IPS-18a (cell line): ENCODE measurements around the gene CCDC6.
"Not testable (repeated sequence)": the region's sequence is repeated elsewhere in the genome, so short reads cannot be mapped to it uniquely, and the experiment has no call there.

ENCODE experiments used
- H3K27ac ChIP-seq: one replicate; pipeline ENCODE4 v1.5.1; 2013; ENCODE audit warnings: low read length
- H3K27me3 ChIP-seq: one replicate; pipeline ENCODE4 v1.6.1; 2013; ENCODE audit warnings: mild to moderate bottlenecking, low read length; ENCODE audit not compliant: control insufficient read depth, insufficient read depth
- H3K36me3 ChIP-seq: one replicate; pipeline ENCODE4 v1.6.1; 2013; ENCODE audit warnings: low read depth, low read length; ENCODE audit not compliant: control insufficient read depth
- H3K4me1 ChIP-seq: one replicate; pipeline ENCODE4 v1.6.1; 2013; ENCODE audit warnings: low read depth, low read length; ENCODE audit not compliant: control insufficient read depth
- H3K4me3 ChIP-seq: one replicate; pipeline ENCODE4 v1.5.1; 2013; ENCODE audit warnings: low read length
- H3K9ac ChIP-seq: one replicate; pipeline ENCODE4 v1.6.1; 2013; ENCODE audit warnings: mild to moderate bottlenecking, low read length, moderate library complexity
- H3K9me3 ChIP-seq: one replicate; pipeline ENCODE4 v1.6.1; 2013; ENCODE audit warnings: low read depth, low read length; ENCODE audit not compliant: control insufficient read depth

The CCDC6 gene

GRCh38 chr10:59891936-59892335, 14.4 kb downstream of the CCDC6 start:
- no peaks in the 10 kb centered on the region for H3K9me3 ChIP-seq
- H3K4me1 ChIP-seq: peaks cover 11% of the 10 kb centered on the region
- H3K9ac ChIP-seq: no peak overlapping the region
- H3K27ac ChIP-seq: no peak overlapping the region
- H3K36me3 ChIP-seq: peaks cover 10% of the 10 kb centered on the region
- H3K4me3 ChIP-seq: no peak overlapping the region
- H3K27me3 ChIP-seq: no peaks in the 10 kb centered on the region

GRCh38 chr10:59891349-59891748, 15.0 kb downstream of the CCDC6 start:
- H3K9ac ChIP-seq: no peak overlapping the region
- peaks cover 10% of the 10 kb centered on the region for H3K36me3 ChIP-seq
- no peaks in the 10 kb centered on the region for H3K9me3 ChIP-seq
- H3K27ac ChIP-seq: no peak overlapping the region
- H3K27me3 ChIP-seq: no peaks in the 10 kb centered on the region
- no peak overlapping the region for H3K4me3 ChIP-seq
- peaks cover 12% of the 10 kb centered on the region for H3K4me1 ChIP-seq

GRCh38 chr10:59888781-59889435, 17.4 kb downstream of the CCDC6 start:
- H3K9me3 ChIP-seq: no peaks in the 10 kb centered on the region
- no peaks in the 10 kb centered on the region for H3K27me3 ChIP-seq
- H3K27ac ChIP-seq: no peak overlapping the region
- peaks cover 7% of the 10 kb centered on the region for H3K36me3 ChIP-seq
- no peak overlapping the region for H3K9ac ChIP-seq
- no peak overlapping the region for H3K4me3 ChIP-seq
- peaks cover 23% of the 10 kb centered on the region for H3K4me1 ChIP-seq

GRCh38 chr10:59887972-59888640, 18.2 kb downstream of the CCDC6 start:
- Histone ChIP-seq H3K4me1 (peaks cover 20% of the 10 kb centered on the region), H3K4me3 (no peak overlapping the region), H3K9me3 (no peaks in the 10 kb centered on the region), H3K27me3 (no peaks in the 10 kb centered on the region), H3K27ac (no peak overlapping the region), H3K36me3 (peaks cover 7% of the 10 kb centered on the region), H3K9ac (no peak overlapping the region)

- H3K4me3 ChIP-seq: no peak overlapping the region
- peaks cover 20% of the 10 kb centered on the region for H3K4me1 ChIP-seq
- no peak overlapping the region for H3K27ac ChIP-seq
- peaks cover 7% of the 10 kb centered on the region for H3K36me3 ChIP-seq
- H3K9me3 ChIP-seq: no peaks in the 10 kb centered on the region
- H3K27me3 ChIP-seq: no peaks in the 10 kb centered on the region
- H3K9ac ChIP-seq: no peak overlapping the region
These were observed 19.4 kb downstream of the CCDC6 start for GRCh38 chr10:59887006-59887405.

GRCh38 chr10:59885430-59886134, 20.8 kb downstream of the CCDC6 start:
- Histone ChIP-seq H3K27ac (no peak overlapping the region), H3K9ac (no peak overlapping the region), H3K36me3 (peaks cover 4% of the 10 kb centered on the region), H3K9me3 (no peaks in the 10 kb centered on the region), H3K27me3 (no peaks in the 10 kb centered on the region), H3K4me1 (peaks cover 30% of the 10 kb centered on the region), H3K4me3 (no peak overlapping the region)

GRCh38 chr10:59884893-59885292, 21.5 kb downstream of the CCDC6 start:
- not testable (repeated sequence) for H3K27me3 ChIP-seq, H3K9ac ChIP-seq, H3K27ac ChIP-seq, H3K9me3 ChIP-seq, H3K4me3 ChIP-seq, H3K36me3 ChIP-seq
- H3K4me1 ChIP-seq: peaks cover 30% of the 10 kb centered on the region

GRCh38 chr10:59881640-59882039, 24.7 kb downstream of the CCDC6 start:
- Histone ChIP-seq H3K27me3 (no peaks in the 10 kb centered on the region), H3K4me3 (no peak overlapping the region), H3K4me1 (peaks cover 24% of the 10 kb centered on the region), H3K9ac (no peak overlapping the region), H3K9me3 (no peaks in the 10 kb centered on the region), H3K27ac (no peak overlapping the region), H3K36me3 (no peaks in the 10 kb centered on the region)

- Histone ChIP-seq H3K4me1 (peaks cover 20% of the 10 kb centered on the region), H3K27ac (no peak overlapping the region), H3K27me3 (no peaks in the 10 kb centered on the region), H3K4me3 (no peak overlapping the region), H3K9ac (no peak overlapping the region), H3K9me3 (no peaks in the 10 kb centered on the region), H3K36me3 (no peaks in the 10 kb centered on the region)
These were observed 25.3 kb downstream of the CCDC6 start for GRCh38 chr10:59880971-59881510.

GRCh38 chr10:59880019-59880717, 26.2 kb downstream of the CCDC6 start:
- Histone ChIP-seq H3K27ac (no peak overlapping the region), H3K9me3 (no peaks in the 10 kb centered on the region), H3K4me3 (no peak overlapping the region), H3K36me3 (no peaks in the 10 kb centered on the region), H3K4me1 (peaks cover 11% of the 10 kb centered on the region), H3K27me3 (no peaks in the 10 kb centered on the region), H3K9ac (no peak overlapping the region)

- H3K9me3 ChIP-seq: no peaks in the 10 kb centered on the region
- no peak overlapping the region for H3K9ac ChIP-seq
- no peaks in the 10 kb centered on the region for H3K36me3 ChIP-seq
- peaks cover 15% of the 10 kb centered on the region for H3K4me1 ChIP-seq
- no peak overlapping the region for H3K27ac ChIP-seq
- H3K27me3 ChIP-seq: no peaks in the 10 kb centered on the region
- H3K4me3 ChIP-seq: no peak overlapping the region
These were observed 26.9 kb downstream of the CCDC6 start for GRCh38 chr10:59879363-59879913.
